HG02885 (cell line): ENCODE data around the gene TRIM72.
"Not testable (repeated sequence)": the region's sequence is repeated elsewhere in the genome, so short reads cannot be mapped to it uniquely, and the experiment has no call there.

Experiments used
- ATAC-seq: cut with Tn5 transposase; IDR thresholded peaks from one replicate; pipeline ENCODE4 v1.9.1; 2021; ENCODE audit warnings: mild to moderate bottlenecking; ENCODE audit not compliant: unreplicated experiment, poor library complexity

Gene TRIM72

GRCh38 chr16:31277659-31278260 is 63.8 kb downstream of the TRIM72 start:
- ATAC-seq: no peak

GRCh38 chr16:31278853-31279252 is 64.9 kb downstream of the TRIM72 start:
- not testable (repeated sequence) for ATAC-seq
